Adrenal gland (tissue), 12 donors: ENCODE results near the gene KRTAP2-2. TPM values are rescaled to one million over a fixed set of nuclear protein-coding genes. Genes with fewer than 3 reads are reported as not detected.
"Not testable (repeated sequence)": the region's sequence is repeated elsewhere in the genome, so short reads cannot be mapped to it uniquely, and the experiment has no call there.

Experiments
- DNase-seq, 7 donors: peaks; one replicate each; pipeline ENCODE4 v3.0.0-alpha.2; 2019 to 2020
- H3K27ac ChIP-seq, 5 donors: fragments of 200-600 bp; sonication (generic) in 4 of 5; 1 replicate in 3 of 5; 2 replicates in 2 of 5; pipeline versions ENCODE4 v1.5.1 to v1.8.0; 2016 to 2020; ENCODE audit warnings: mild to moderate bottlenecking in 1 of 5
- H3K27me3 ChIP-seq: fragments of 200-600 bp; 2 replicates; pipeline ENCODE4 v1.8.0; 2021
- H3K36me3 ChIP-seq, 2 donors: fragments of 200-600 bp; replicated peaks in 1 of 2; 1 replicate in 1 of 2; 2 replicates in 1 of 2; pipeline versions ENCODE4 v1.5.1 to v1.8.0; 2018 to 2022
- H3K4me1 ChIP-seq, 2 donors: fragments of 200-600 bp; replicated peaks in 1 of 2; 1 replicate in 1 of 2; 2 replicates in 1 of 2; pipeline versions ENCODE4 v1.5.1 to v1.8.0; 2018 to 2021
- H3K4me3 ChIP-seq, 4 donors: fragments of 200-600 bp; sonication (generic) in 3 of 4; one replicate each; pipeline ENCODE4 v1.5.1; 2016 to 2018
- H3K9me3 ChIP-seq, 3 donors: fragments of 200-600 bp; sonication (generic) in 1 of 3; replicated peaks in 1 of 3; 1 replicate in 2 of 3; 2 replicates in 1 of 3; pipeline versions ENCODE4 v1.5.1 to v1.8.0; 2016 to 2021
- CTCF ChIP-seq, 6 experiments: fragments of 450-650 bp in 4 of 6; fragments of 200-600 bp in 2 of 6; sonication (generic) in 1 of 6; IDR thresholded peaks; 1 replicate in 5 of 6; 2 replicates in 1 of 6; pipeline versions ENCODE4 v1.5.1 to v1.8.0; 2016 to 2021; ENCODE audit warnings: antibody characterized with exemption in 6 of 6, mild to moderate bottlenecking in 2 of 6, moderate library complexity in 1 of 6
- POLR2A ChIP-seq, 2 donors: fragments of 450-650 bp; IDR thresholded peaks; one replicate each; pipeline ENCODE4 v1.6.1; 2017; ENCODE audit warnings: antibody characterized with exemption in 2 of 2, mild to moderate bottlenecking in 2 of 2, moderate library complexity in 1 of 2
- WGBS, 4 donors: extraction: QIAGEN DNeasy Blood & Tissue Kit in 2 of 4; methylation state at CpG; one replicate each; pipeline versions ENCODE4 v1.1.5 to v1.1.7; 2013 to 2017; 5-methylcytosine and 5-hydroxymethylcytosine counted together
- intact Hi-C, 2 donors: fragments of 100-400 bp; cut with DNase I; formaldehyde crosslinking; loops; one replicate each; pipeline versions ENCODE4 v1.14.1 to v1.15.0; 2022 to 2023
- polyA plus RNA-seq, 3 donors: library from polyadenylated mRNA; stranded (reverse); fragments of 200-250 nt in 2 of 3; fragments of 350-450 nt in 1 of 3; fragmentation: Illumina TruSeq in 1 of 3; extraction: RNeasy Lipid Tissue Mini Kit (QIAGEN cat#74804) in 1 of 3; gene quantifications; one replicate each; pipeline ENCODE4 v1.2.3, GENCODE V29; 2013 to 2014
- total RNA-seq, 9 donors: library from RNA; depleted of rRNA in 4 of 9; stranded (reverse); fragments of >200 nt in 4 of 9; fragments of 120-200 nt in 1 of 9; fragmentation: NEBNext Ultra II Directional in 1 of 9; extraction: Animal tissue kit (Norgen Biotek cat#: 25700) in 1 of 9; gene quantifications; one replicate each; pipeline versions ENCODE4 v1.1.0 to v1.2.4, GENCODE V29; 2013 to 2023
- donor health status: healthy with polysubstance abuse.
- donor health status: Bipolar disorder and iron deficiency.
- donor health status: DM: yes; HTN: yes; CAD: no.
- donor health status: DM: no; HTN: no; CAD: no.
- donor health status: DM: no; HTN: no; CAD: no.
- donor health status: DM: yes; HTN: yes; CAD: no.

Gene KRTAP2-2
- total and polyA plus RNA-seq, 12 donors, result not detected

GRCh38 chr17:41058741-41059140 lies 3.7 kb upstream of the KRTAP2-2 start:
- no peaks in the 10 kb centered on the region for H3K27me3 ChIP-seq
- intact Hi-C loops, result no loop called here

GRCh38 chr17:41057547-41057946 lies 2.5 kb upstream of the KRTAP2-2 start:
- H3K9me3 ChIP-seq, result no peaks in the 10 kb centered on the region
- intact Hi-C loops, result no loop called here
- DNase-seq, result no peak
- H3K4me1 ChIP-seq, result no peaks in the 10 kb centered on the region
- H3K27me3 ChIP-seq, result no peaks in the 10 kb centered on the region
- no peaks in the 10 kb centered on the region for H3K36me3 ChIP-seq
- TF ChIP-seq CTCF (IDR thresholded peaks at IDR 0.05) (no peak), POLR2A (IDR thresholded peaks at IDR 0.05) (no peak)
- no peak overlapping the region for H3K4me3 ChIP-seq
- WGBS, 4 donors, result 91 to 97% (median 92%) methylated on average over 1 of the region's 1 CpG
- H3K27ac ChIP-seq, result no peak overlapping the region

More at GRCh38 chr17:41058741-41059140, 3.7 kb upstream of the KRTAP2-2 start:
- Histone ChIP-seq H3K36me3 (no peaks in the 10 kb centered on the region), H3K27ac (no peak overlapping the region), H3K4me3 (no peak overlapping the region), H3K9me3 (no peaks in the 10 kb centered on the region), H3K4me1 (no peaks in the 10 kb centered on the region)
- DNase-seq, result no peak
- 67 to 77% (median 73%) methylated on average over 5 of the region's 5 CpGs for WGBS, 4 donors
- TF ChIP-seq POLR2A (IDR thresholded peaks at IDR 0.05) (no peak), CTCF (IDR thresholded peaks at IDR 0.05) (no peak)

GRCh38 chr17:41054556-41054955 lies 474 bp downstream of the KRTAP2-2 start:
- H3K4me3 ChIP-seq, H3K36me3 ChIP-seq, H3K27me3 ChIP-seq, H3K4me1 ChIP-seq, H3K27ac ChIP-seq, DNase-seq, intact Hi-C loops, H3K9me3 ChIP-seq: not testable (repeated sequence)
- 68 to 97% (median 82%) methylated on average over 5 to 9 of the region's 9 CpGs for WGBS, 4 donors

GRCh38 chr17:41054025-41054424 lies 1.0 kb downstream of the KRTAP2-2 start:
- Histone ChIP-seq H3K9me3 (no peaks in the 10 kb centered on the region), H3K27me3 (no peaks in the 10 kb centered on the region), H3K27ac (no peak overlapping the region), H3K36me3 (no peaks in the 10 kb centered on the region), H3K4me1 (no peaks in the 10 kb centered on the region), H3K4me3 (no peak overlapping the region)
- WGBS, 4 donors, result 91 to 96% (median 92%) methylated on average over 4 of the region's 4 CpGs
- no peak for TF ChIP-seq POLR2A (IDR thresholded peaks at IDR 0.05)
- TF ChIP-seq CTCF (IDR thresholded peaks at IDR 0.05), result no peak
- DNase-seq, result no peak
- intact Hi-C loops, result no loop called here

- H3K36me3 ChIP-seq, result no peaks in the 10 kb centered on the region
- H3K4me1 ChIP-seq, result no peaks in the 10 kb centered on the region
- intact Hi-C loops, result no loop called here
- no peaks in the 10 kb centered on the region for H3K9me3 ChIP-seq
- DNase-seq, result no peak
- H3K27me3 ChIP-seq, result no peaks in the 10 kb centered on the region
- no peak overlapping the region for H3K4me3 ChIP-seq
- TF ChIP-seq POLR2A (IDR thresholded peaks at IDR 0.05) (no peak), CTCF (IDR thresholded peaks at IDR 0.05) (no peak)
- no peak overlapping the region for H3K27ac ChIP-seq
These were observed 2.5 kb downstream of the KRTAP2-2 start for GRCh38 chr17:41052566-41052965.
